ENCODE data around the gene WASHC2C.
"Not testable (repeated sequence)": the region's sequence is repeated elsewhere in the genome, so short reads cannot be mapped to it uniquely, and the experiment has no call there.

DNA sequence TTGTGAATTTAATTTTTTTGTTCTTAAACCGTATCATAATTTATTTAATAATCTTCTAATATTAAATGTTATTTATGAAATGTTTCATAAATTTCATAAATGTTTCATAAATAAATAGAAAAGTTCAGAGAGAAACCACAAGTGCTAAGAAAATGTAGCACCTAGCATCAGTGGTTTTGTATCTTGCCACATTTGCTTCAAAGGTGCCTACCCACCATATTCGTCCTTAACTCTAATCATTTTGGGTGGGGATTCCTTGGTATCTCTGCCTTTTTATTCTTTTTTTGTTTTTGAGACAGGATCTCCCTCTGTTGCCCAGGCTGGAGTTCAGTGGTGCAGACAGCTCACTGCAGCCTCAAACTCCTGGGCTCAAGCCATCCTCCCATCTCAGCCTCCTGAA, 7.4 kb downstream of the WASHC2C start:
- TF ChIP-seq CTCF, EP300, POLR2A (IDR thresholded peaks at IDR 0.05): not testable (repeated sequence)
